ENCODE data around the gene CIP2A.
"Not testable (repeated sequence)": the region's sequence is repeated elsewhere in the genome, so short reads cannot be mapped to it uniquely, and the experiment has no call there.

CIP2A gene

GRCh38 chr3:108589081-108589997 is at the start of gene CIP2A, which contains the start of gene DZIP3:
CIP2A (minus strand) TSS chr3:108589438; CDS start chr3:108589375, 63 bp downstream.
DZIP3 (plus strand) TSS chr3:108589722; CDS start chr3:108605407, 15,685 bp downstream.
- peak; percentile 85 for DNase-seq

- DNase-seq = no peak
These were observed 40.7 kb upstream of the CIP2A start for GRCh38 chr3:108629974-108630373.

GRCh38 chr3:108623504-108623903 is 34.3 kb upstream of the CIP2A start:
- DNase-seq = no peak

- DNase-seq = no peak
These were observed 31.0 kb upstream of the CIP2A start for GRCh38 chr3:108620250-108620649.

GRCh38 chr3:108616090-108616489 is 26.9 kb upstream of the CIP2A start:
- DNase-seq = not testable (repeated sequence)

- no peak for DNase-seq
These were observed 21.4 kb upstream of the CIP2A start for GRCh38 chr3:108610651-108611050.

GRCh38 chr3:108608750-108609149 is 19.5 kb upstream of the CIP2A start:
- DNase-seq = no peak

GRCh38 chr3:108605491-108605890 is 16.3 kb upstream of the CIP2A start:
- no peak for DNase-seq

GRCh38 chr3:108605028-108605427 is 15.8 kb upstream of the CIP2A start:
- no peak for DNase-seq

- DNase-seq = no peak
These were observed 14.5 kb upstream of the CIP2A start for GRCh38 chr3:108603691-108604090.

GRCh38 chr3:108602935-108603294 is 13.7 kb upstream of the CIP2A start:
- no peak for DNase-seq

- peak; percentile 13 for DNase-seq
These were observed 13.2 kb upstream of the CIP2A start for GRCh38 chr3:108602249-108602934.

GRCh38 chr3:108599677-108600409 is 10.6 kb upstream of the CIP2A start:
- no peak for DNase-seq

- DNase-seq = no peak
These were observed 9.1 kb upstream of the CIP2A start for GRCh38 chr3:108598375-108598774.

- DNase-seq = no peak
These were observed 6.1 kb upstream of the CIP2A start for GRCh38 chr3:108595321-108595720.

- DNase-seq = no peak
These were observed 1.2 kb upstream of the CIP2A start for GRCh38 chr3:108590460-108590859.

- DNase-seq = no peak
These were observed 723 bp upstream of the CIP2A start for GRCh38 chr3:108589998-108590323.

- DNase-seq = no peak
These were observed 637 bp downstream of the CIP2A start for GRCh38 chr3:108588601-108589000.

GRCh38 chr3:108578064-108578463 is 11.2 kb downstream of the CIP2A start:
- DNase-seq = no peak

GRCh38 chr3:108569336-108569735 is 19.9 kb downstream of the CIP2A start:
- no peak for DNase-seq

GRCh38 chr3:108566599-108566998 is 22.6 kb downstream of the CIP2A start:
- no peak for DNase-seq

- DNase-seq = no peak
These were observed 23.7 kb downstream of the CIP2A start for GRCh38 chr3:108565506-108565905.

- no peak for DNase-seq
These were observed 24.7 kb downstream of the CIP2A start for GRCh38 chr3:108564564-108564963.

GRCh38 chr3:108562565-108562964 is 26.7 kb downstream of the CIP2A start:
- no peak for DNase-seq
